Activated CD8-positive, alpha-beta T cell treated with anti-CD3 and anti-CD28 coated beads for 36 hours (primary cell): Measurements from ENCODE around the gene QSOX2. TPM values are rescaled to one million over a fixed set of nuclear protein-coding genes. Genes with fewer than 3 reads are reported as not detected.

Experiments
- ATAC-seq: fragments of 200-7000 bp; cut with Tn5 transposase; one replicate; pipeline ENCODE4 v1.10.0; 2021; ENCODE audit warnings: mild to moderate bottlenecking, moderate library complexity
- CTCF ChIA-PET: fragments of 350-600 bp; sonication (Branson Sonifier 250); formaldehyde crosslinking; loops from one replicate; lab custom pipeline; 2021; ENCODE audit warnings: antibody characterized with exemption; lab: Charles Lee
- POLR2A ChIA-PET: fragments of 350-600 bp; sonication (Branson Sonifier 250); formaldehyde crosslinking; loops from one replicate; lab custom pipeline; 2021; ENCODE audit warnings: antibody characterized with exemption; lab: Charles Lee
- DNase-seq: peaks from one replicate; pipeline ENCODE4 v3.0.0-alpha.2; 2020
- H3K27ac Mint-ChIP-seq: one replicate; pipeline ENCODE4 v1.8.0; 2021; ENCODE audit warnings: mild to moderate bottlenecking, mixed read lengths
- H3K27me3 Mint-ChIP-seq: one replicate; pipeline ENCODE4 v1.8.0; 2021; ENCODE audit warnings: mixed read lengths
- H3K36me3 Mint-ChIP-seq: one replicate; pipeline ENCODE4 v1.8.0; 2021; ENCODE audit warnings: low read depth, mixed read lengths
- H3K4me1 Mint-ChIP-seq: one replicate; pipeline ENCODE4 v1.8.0; 2021; ENCODE audit warnings: low read depth, mixed read lengths
- H3K4me3 Mint-ChIP-seq: one replicate; pipeline ENCODE4 v1.8.0; 2021; ENCODE audit warnings: mild to moderate bottlenecking, moderate library complexity, mixed read lengths
- H3K9me3 Mint-ChIP-seq: one replicate; pipeline ENCODE4 v1.8.0; 2021; ENCODE audit warnings: mixed read lengths
- intact Hi-C: fragments of 100-400 bp; cut with micrococcal nuclease; formaldehyde crosslinking; loops from one replicate; pipeline ENCODE4 v1.10.0; 2022
- total RNA-seq, 2 experiments: library from RNA; stranded (reverse); gene quantifications; one replicate each; pipeline ENCODE4 v1.2.3, GENCODE V29; 2021
- TF ChIP-seq, protein P1 (sequence below): fragments of 200-600 bp; IDR thresholded peaks from one replicate; pipeline ENCODE4 v1.8.0; 2022; ENCODE audit warnings: antibody characterized with exemption, mild to moderate bottlenecking

QSOX2 gene
- total RNA-seq, 2 experiments from 2014 or later, result 21.0 to 21.5 TPM

GRCh38 chr9:136251264-136252115 lies 5.9 kb upstream of the QSOX2 start:
- DNase-seq, result no peak
- no peaks in the 10 kb centered on the region for H3K9me3 Mint-ChIP-seq
- intact Hi-C loops, result no loop called here
- no peaks in the 10 kb centered on the region for H3K27me3 Mint-ChIP-seq
- H3K27ac Mint-ChIP-seq, result no peak overlapping the region
- POLR2A ChIA-PET, result no interaction called here
- no peak overlapping the region for H3K4me3 Mint-ChIP-seq
- peak; percentile 31 for ATAC-seq
- no peaks in the 10 kb centered on the region for H3K36me3 Mint-ChIP-seq
- no peaks in the 10 kb centered on the region for H3K4me1 Mint-ChIP-seq
- TF ChIP-seq, protein P1, sequence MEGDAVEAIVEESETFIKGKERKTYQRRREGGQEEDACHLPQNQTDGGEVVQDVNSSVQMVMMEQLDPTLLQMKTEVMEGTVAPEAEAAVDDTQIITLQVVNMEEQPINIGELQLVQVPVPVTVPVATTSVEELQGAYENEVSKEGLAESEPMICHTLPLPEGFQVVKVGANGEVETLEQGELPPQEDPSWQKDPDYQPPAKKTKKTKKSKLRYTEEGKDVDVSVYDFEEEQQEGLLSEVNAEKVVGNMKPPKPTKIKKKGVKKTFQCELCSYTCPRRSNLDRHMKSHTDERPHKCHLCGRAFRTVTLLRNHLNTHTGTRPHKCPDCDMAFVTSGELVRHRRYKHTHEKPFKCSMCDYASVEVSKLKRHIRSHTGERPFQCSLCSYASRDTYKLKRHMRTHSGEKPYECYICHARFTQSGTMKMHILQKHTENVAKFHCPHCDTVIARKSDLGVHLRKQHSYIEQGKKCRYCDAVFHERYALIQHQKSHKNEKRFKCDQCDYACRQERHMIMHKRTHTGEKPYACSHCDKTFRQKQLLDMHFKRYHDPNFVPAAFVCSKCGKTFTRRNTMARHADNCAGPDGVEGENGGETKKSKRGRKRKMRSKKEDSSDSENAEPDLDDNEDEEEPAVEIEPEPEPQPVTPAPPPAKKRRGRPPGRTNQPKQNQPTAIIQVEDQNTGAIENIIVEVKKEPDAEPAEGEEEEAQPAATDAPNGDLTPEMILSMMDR, result no peak
- CTCF ChIA-PET, result no interaction called here

GRCh38 chr9:136250676-136251075 lies 5.1 kb upstream of the QSOX2 start:
- intact Hi-C loops, result no loop called here
- no peak for DNase-seq
- TF ChIP-seq, protein P1, result no peak
- no peaks in the 10 kb centered on the region for H3K27me3 Mint-ChIP-seq
- no peak overlapping the region for H3K27ac Mint-ChIP-seq
- no peak for ATAC-seq
- H3K9me3 Mint-ChIP-seq, result no peaks in the 10 kb centered on the region
- H3K4me1 Mint-ChIP-seq, result peaks cover 5% of the 10 kb centered on the region
- H3K4me3 Mint-ChIP-seq, result no peak overlapping the region
- CTCF ChIA-PET, result no interaction called here
- H3K36me3 Mint-ChIP-seq, result no peaks in the 10 kb centered on the region
- POLR2A ChIA-PET, result no interaction called here

GRCh38 chr9:136249877-136250559 lies 4.4 kb upstream of the QSOX2 start:
- Mint-ChIP-seq H3K27ac (no peak overlapping the region), H3K36me3 (no peaks in the 10 kb centered on the region)
- CTCF ChIA-PET, result no interaction called here

GRCh38 chr9:136248951-136249876 lies 3.6 kb upstream of the QSOX2 start:
- peaks cover 8% of the 10 kb centered on the region for H3K4me1 Mint-ChIP-seq

More at GRCh38 chr9:136249877-136250559, 4.4 kb upstream of the QSOX2 start:
- H3K27me3 Mint-ChIP-seq, result no peaks in the 10 kb centered on the region
- no peak for DNase-seq
- intact Hi-C loops, result no loop called here
- H3K4me3 Mint-ChIP-seq, result no peak overlapping the region
- peaks cover 5% of the 10 kb centered on the region for H3K4me1 Mint-ChIP-seq
- TF ChIP-seq, protein P1, result no peak
- POLR2A ChIA-PET, result interaction anchor here (1.5 kb wide), 1 partner anchor 18 kb away, joined by 5 read pairs; no protein-coding TSS in a partner anchor
- ATAC-seq, result no peak
- no peaks in the 10 kb centered on the region for H3K9me3 Mint-ChIP-seq

More at GRCh38 chr9:136248951-136249876, 3.6 kb upstream of the QSOX2 start:
- TF ChIP-seq, protein P1, result no peak
- Mint-ChIP-seq H3K36me3 (no peaks in the 10 kb centered on the region), H3K27me3 (no peaks in the 10 kb centered on the region), H3K9me3 (no peaks in the 10 kb centered on the region), H3K27ac (no peak overlapping the region), H3K4me3 (no peak overlapping the region)
- ChIA-PET CTCF (no interaction called here), POLR2A (interaction anchor here (1.5 kb wide), 1 partner anchor 19 kb away, joined by 5 read pairs; no protein-coding TSS in a partner anchor)
- intact Hi-C loops, result no loop called here
- ATAC-seq (no peak), DNase-seq (no peak)
